GM21447 (cell line): ENCODE results near the gene CCDC159.

Experiments used
- ATAC-seq: cut with Tn5 transposase; IDR thresholded peaks from one replicate; pipeline ENCODE4 v1.9.1; 2021; ENCODE audit not compliant: unreplicated experiment

Gene CCDC159

DNA sequence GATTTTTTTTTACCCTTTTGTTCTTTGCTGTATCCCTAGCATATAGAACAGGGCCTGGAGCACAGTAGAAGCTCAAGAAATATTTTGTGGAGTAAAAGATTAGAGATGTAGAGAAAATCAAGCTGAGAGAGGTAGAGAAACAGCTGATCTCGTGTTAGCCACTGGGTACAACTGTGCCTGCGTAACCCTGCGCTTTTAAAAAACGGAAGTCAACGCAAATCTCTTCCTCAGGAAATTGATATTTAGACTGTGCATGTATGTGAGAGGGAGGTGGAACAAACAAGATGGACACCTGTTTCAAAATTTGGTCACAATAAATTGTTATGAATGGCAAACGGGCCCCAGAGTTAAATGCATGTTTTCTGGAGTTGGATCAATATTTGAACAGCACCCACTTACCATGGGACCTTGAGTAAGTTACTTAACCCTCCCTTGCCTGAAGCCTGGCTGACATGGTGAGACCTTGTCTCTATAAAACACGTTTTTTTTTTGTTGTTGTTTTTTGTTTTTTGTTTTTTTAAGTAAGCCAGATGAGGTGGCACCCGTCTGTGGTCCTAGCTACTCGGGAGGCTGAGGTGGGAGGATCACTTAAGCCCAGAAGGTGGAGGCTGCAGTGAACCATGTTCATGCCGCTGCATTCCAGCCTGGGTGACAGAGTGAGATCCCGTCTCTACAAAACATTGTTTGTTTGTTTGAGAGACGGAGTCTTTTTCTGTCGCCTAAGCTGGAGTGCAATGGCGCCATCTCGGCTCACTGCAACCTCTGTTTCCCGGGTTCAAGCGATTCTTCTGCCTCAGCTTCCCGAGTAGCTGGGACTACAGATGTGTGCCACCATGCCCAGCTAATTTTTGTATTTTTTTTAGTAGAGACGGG, 41.1 kb downstream of the CCDC159 start:
- ATAC-seq, result no peak

DNA sequence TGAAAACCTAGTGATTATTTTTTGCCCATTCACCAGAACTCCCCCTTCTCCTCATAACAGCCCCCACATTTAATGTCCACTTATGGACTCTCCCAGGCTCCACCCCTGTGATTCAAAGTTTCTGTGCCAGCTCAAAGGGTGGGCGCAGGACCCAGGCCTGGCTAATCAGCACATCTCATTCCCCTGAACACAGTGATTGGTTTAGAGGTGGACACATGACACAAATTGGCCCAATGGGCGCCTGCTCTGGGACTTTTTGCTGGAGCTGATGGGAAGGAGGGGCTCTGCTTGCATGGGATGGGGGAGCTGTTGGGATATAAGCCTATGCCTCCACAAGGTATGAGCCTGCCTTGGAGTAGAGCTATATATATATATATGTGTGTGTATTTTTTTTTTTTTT, 44.0 kb downstream of the CCDC159 start:
- no peak for ATAC-seq

DNA sequence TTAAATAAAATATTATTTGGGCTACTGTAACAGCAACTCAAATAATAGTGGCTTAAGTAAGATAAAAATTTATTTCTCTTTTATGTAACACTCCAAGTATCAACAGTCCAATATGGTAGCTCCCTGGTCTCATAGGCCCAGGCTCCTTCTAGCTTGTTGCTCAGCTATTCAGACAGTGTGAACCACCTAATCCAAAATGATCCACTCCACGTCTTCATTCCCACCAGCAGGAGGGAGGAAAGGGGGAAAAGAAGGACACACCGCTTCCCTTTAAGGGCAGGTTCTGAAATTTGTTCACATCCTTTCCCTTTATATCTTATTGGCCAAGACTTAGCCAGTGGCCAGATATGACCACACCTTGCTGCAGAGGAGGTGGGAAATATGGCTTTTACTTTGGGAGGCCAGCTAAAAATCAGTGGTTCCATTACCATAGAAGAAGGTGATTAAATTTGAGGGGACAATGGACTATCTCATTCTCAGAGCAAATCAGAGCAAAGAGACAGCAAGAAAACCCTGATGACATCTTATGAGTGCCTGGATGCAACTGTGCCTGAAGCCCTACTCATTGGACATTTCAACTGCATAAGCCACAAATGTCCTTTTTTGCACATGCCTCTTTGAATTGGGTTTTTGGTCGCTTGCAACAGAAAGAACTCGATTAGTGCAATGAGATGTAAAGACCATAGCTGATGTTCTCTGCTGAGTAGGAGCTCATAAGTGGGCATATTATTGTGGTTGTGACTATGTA, 44.8 kb downstream of the CCDC159 start:
- no peak for ATAC-seq

GRCh38 chr19:11397089-11397610, 50.8 kb downstream of the CCDC159 start:
- no peak for ATAC-seq

DNA sequence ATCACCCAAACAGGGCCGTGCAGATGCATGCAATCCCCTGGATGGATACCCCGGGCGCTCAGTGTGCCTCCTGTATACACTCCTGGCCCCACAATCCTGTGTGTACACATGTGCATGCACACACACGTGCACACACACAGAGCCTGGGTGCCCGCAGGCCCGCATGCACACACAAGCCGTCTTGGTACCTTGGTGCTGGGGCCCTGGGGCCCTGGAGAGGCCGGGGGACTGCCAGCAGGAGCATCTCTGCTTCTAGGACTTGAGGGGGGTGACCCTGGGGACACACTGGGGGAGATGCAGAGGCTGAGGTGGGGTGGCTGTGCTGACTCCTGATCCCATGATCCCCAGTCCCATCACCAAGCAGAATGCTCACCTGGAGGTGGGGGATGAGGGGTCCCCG, 53.3 kb downstream of the CCDC159 start:
- no peak for ATAC-seq

GRCh38 chr19:11400798-11401197, 54.5 kb downstream of the CCDC159 start:
- no peak for ATAC-seq

DNA sequence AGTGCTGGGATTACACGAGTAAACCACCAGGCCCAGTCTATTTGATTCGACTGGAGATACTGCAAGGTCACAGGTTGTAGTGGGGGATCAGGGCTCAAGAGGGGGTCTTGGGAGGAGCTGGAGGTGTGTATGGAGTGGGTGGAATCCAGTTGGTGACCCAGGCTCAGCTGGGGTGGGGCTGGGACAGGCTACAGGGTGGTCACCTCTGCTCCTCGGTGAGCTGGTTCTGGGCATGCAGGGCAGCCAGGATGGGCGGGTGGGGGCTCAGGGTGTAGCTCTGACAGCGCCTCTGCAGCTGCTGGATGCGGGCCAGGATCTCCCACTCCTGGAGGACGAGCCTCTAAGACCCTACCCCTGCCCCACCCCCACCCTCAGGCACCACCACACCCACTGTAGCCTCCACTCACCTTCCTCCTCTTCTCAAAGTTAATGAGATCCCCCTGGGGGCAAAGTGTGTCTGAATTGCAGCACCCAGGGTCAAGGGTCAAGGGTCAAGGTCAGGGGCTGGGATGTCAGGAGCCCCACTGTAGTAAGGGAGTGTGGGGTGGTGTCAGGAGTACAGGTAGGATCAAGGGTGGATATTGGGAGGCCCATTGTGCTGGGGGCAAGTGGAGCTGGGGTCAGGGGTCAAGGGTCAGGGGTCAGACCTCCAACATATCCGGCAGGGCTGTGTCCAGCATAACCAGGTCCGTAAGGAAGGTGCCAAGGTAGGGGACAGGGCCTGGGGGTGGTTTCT, 55.7 kb downstream of the CCDC159 start:
- ATAC-seq, result no peak
